PFSK-1 (cell line): ENCODE data around the gene FARSB.

Experiments used
- FOXP2 ChIP-seq: optimal IDR thresholded peaks from 2 replicates; pipeline ENCODE3; 2011; ENCODE audit warnings: borderline replicate concordance, control low read depth, inconsistent platforms; ENCODE audit not compliant: insufficient read depth; ENCODE audit errors: extremely low read length, extremely low read depth
- POLR2AphosphoS5 ChIP-seq: IDR thresholded peaks from 2 replicates; pipeline ENCODE4 v1.6.1; 2012; ENCODE audit warnings: low read depth, mild to moderate bottlenecking, control low read depth, low read length, moderate library complexity
- REST ChIP-seq, 2 experiments: IDR thresholded peaks; 2 replicates each; pipeline versions ENCODE4 v1.6.1 to v1.8.0; 2011 to 2012; ENCODE audit warnings: low read depth in 2 of 2, low read length in 2 of 2, control low read depth in 1 of 2, inconsistent platforms in 1 of 2, mild to moderate bottlenecking in 1 of 2, moderate library complexity in 1 of 2; ENCODE audit not compliant: insufficient read depth in 1 of 2
- SIN3A ChIP-seq: IDR thresholded peaks from 2 replicates; pipeline ENCODE4 v1.6.1; 2012; ENCODE audit warnings: mild to moderate bottlenecking, low read length, moderate library complexity, borderline replicate concordance; ENCODE audit not compliant: insufficient read depth
- TAF1 ChIP-seq: IDR thresholded peaks from 2 replicates; pipeline ENCODE4 v1.6.1; 2012; ENCODE audit warnings: low read length, control low read depth, borderline replicate concordance; ENCODE audit not compliant: insufficient read depth

The FARSB gene

GRCh38 chr2:222637067-222637466, 18.8 kb downstream of the FARSB start:
- TF ChIP-seq FOXP2 = no peak
- TF ChIP-seq POLR2AphosphoS5 = no peak
- no peak for TF ChIP-seq REST (IDR thresholded peaks at IDR 0.05; ENCODE audit: insufficient read depth in 1 of 2, low read depth in 2 of 2, low read length in 2 of 2)
- TF ChIP-seq TAF1 = no peak
- TF ChIP-seq SIN3A = no peak

DNA sequence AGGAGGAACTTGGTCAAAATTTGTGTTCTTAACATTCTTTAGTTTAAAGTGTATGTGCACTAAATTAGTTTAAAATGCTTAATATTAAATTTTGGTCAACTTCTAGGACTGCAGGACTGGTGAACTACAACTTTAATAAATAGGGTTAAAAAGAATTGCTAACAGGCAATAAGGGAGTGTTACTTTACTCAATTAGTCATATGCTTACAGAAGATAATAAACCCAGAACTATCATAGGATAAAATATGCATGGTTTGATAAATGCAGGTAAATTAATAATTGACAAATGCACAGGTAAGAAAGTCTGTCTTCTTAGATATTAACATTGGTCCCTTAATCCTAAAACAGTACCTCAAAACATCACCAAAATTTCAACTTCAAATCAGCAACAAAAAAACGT, 20.6 kb downstream of the FARSB start:
- TF ChIP-seq TAF1 (no peak), FOXP2 (no peak), REST (IDR thresholded peaks at IDR 0.05; ENCODE audit: insufficient read depth in 1 of 2, low read depth in 2 of 2, low read length in 2 of 2) (no peak), POLR2AphosphoS5 (no peak), SIN3A (no peak)

- TF ChIP-seq SIN3A (no peak), TAF1 (no peak), POLR2AphosphoS5 (no peak), FOXP2 (no peak)
Observed at GRCh38 chr2:222627764-222628163, 28.1 kb downstream of the FARSB start.

DNA sequence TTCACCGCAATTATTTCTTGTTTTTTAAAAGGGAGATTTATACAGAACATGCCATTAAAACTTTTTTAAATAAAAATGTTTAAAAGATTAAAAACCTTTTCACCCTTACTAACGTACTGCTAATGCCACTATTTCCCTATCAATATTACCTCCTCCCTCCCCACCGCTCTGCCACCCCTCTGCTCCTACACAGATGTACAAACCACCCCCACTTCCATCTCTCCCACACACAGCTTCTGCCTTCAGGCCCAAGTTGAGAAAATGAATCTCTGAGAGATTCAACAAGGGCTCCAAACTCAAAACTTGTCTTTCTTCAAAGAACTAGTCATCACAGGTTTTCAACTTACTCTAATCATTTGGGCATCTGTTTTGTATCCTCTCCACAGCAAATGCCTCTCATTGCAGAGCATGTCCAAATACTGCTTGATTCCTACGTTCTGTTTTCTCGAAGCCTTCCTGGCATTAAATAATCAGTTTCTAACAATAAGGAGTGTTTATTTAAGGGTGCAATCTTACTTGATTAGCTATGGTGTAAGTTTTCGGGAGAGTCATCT, 32.1 kb downstream of the FARSB start:
- no peak for TF ChIP-seq REST (IDR thresholded peaks at IDR 0.05; ENCODE audit: insufficient read depth in 1 of 2, low read depth in 2 of 2, low read length in 2 of 2)
- no peak for TF ChIP-seq POLR2AphosphoS5
- no peak for TF ChIP-seq SIN3A
- TF ChIP-seq TAF1 = no peak
- no peak for TF ChIP-seq FOXP2

GRCh38 chr2:222622910-222623309, 33.0 kb downstream of the FARSB start:
- TF ChIP-seq POLR2AphosphoS5 = no peak
- TF ChIP-seq REST (IDR thresholded peaks at IDR 0.05; ENCODE audit: insufficient read depth in 1 of 2, low read depth in 2 of 2, low read length in 2 of 2) = no peak
- no peak for TF ChIP-seq TAF1
- TF ChIP-seq FOXP2 = no peak
- TF ChIP-seq SIN3A = no peak
